Inferior parietal cortex (tissue), 1 donor: ENCODE data around the gene GDAP1L1.
"Not testable (repeated sequence)": the region's sequence is repeated elsewhere in the genome, so short reads cannot be mapped to it uniquely, and the experiment has no call there.

Source experiments
- DNase-seq: peaks from one replicate; pipeline ENCODE4 v3.0.0-alpha.2; 2016; ENCODE audit errors: extremely low spot score

The GDAP1L1 gene

GRCh38 chr20:44254073-44254472 is 7.0 kb downstream of the GDAP1L1 start:
- DNase-seq, result no peak

- DNase-seq, result no peak
These were observed 8.8 kb downstream of the GDAP1L1 start for GRCh38 chr20:44255942-44256341.

- no peak for DNase-seq
These were observed 9.9 kb downstream of the GDAP1L1 start for GRCh38 chr20:44256961-44257360.

GRCh38 chr20:44258226-44258890 is 11.2 kb downstream of the GDAP1L1 start:
- DNase-seq, result no peak

GRCh38 chr20:44264287-44264686 is 17.2 kb downstream of the GDAP1L1 start:
- DNase-seq, result no peak

- DNase-seq, result no peak
These were observed 21.7 kb downstream of the GDAP1L1 start for GRCh38 chr20:44268802-44269201.

GRCh38 chr20:44271915-44272663 is 25.0 kb downstream of the GDAP1L1 start:
- DNase-seq, result no peak

GRCh38 chr20:44273231-44274215 is 26.4 kb downstream of the GDAP1L1 start:
- no peak for DNase-seq

GRCh38 chr20:44274303-44275017 is 27.4 kb downstream of the GDAP1L1 start:
- DNase-seq, result no peak

GRCh38 chr20:44279228-44279627 is 32.1 kb downstream of the GDAP1L1 start:
- DNase-seq, result no peak

- no peak for DNase-seq
These were observed 33.3 kb downstream of the GDAP1L1 start for GRCh38 chr20:44280387-44280786.

- DNase-seq, result no peak
These were observed 35.1 kb downstream of the GDAP1L1 start for GRCh38 chr20:44282192-44282591.

GRCh38 chr20:44284032-44284431 is 36.9 kb downstream of the GDAP1L1 start:
- no peak for DNase-seq

GRCh38 chr20:44287272-44288097 is 40.4 kb downstream of the GDAP1L1 start:
- no peak for DNase-seq

- DNase-seq, result no peak
These were observed 41.1 kb downstream of the GDAP1L1 start for GRCh38 chr20:44288252-44288651.

GRCh38 chr20:44291754-44292153 is 44.6 kb downstream of the GDAP1L1 start:
- DNase-seq, result no peak

- no peak for DNase-seq
These were observed 48.9 kb downstream of the GDAP1L1 start for GRCh38 chr20:44296011-44296410.

- DNase-seq, result no peak
These were observed 50.6 kb downstream of the GDAP1L1 start for GRCh38 chr20:44297721-44298120.

GRCh38 chr20:44299011-44299535 is 52.0 kb downstream of the GDAP1L1 start:
- DNase-seq, result not testable (repeated sequence)

- DNase-seq, result no peak
These were observed 54.2 kb downstream of the GDAP1L1 start for GRCh38 chr20:44301285-44301684.
